Left ventricle myocardium inferior (tissue), 1 donor: ENCODE measurements around the gene UBL3. TPM values are rescaled to one million over a fixed set of nuclear protein-coding genes. Genes with fewer than 3 reads are reported as not detected.

ENCODE experiments used
- DNase-seq: peaks from one replicate; pipeline ENCODE4 v3.0.0-alpha.2; 2020
- H3K27ac ChIP-seq: fragments of 200-600 bp; replicated peaks from 2 replicates; pipeline ENCODE4 v1.8.0; 2021
- H3K27me3 ChIP-seq: fragments of 200-600 bp; 2 replicates; pipeline ENCODE4 v1.8.0; 2021; ENCODE audit warnings: low read depth
- H3K36me3 ChIP-seq: fragments of 200-600 bp; 2 replicates; pipeline ENCODE4 v1.8.0; 2021
- H3K4me1 ChIP-seq: fragments of 200-600 bp; 2 replicates; pipeline ENCODE4 v1.8.0; 2021
- H3K4me3 ChIP-seq: fragments of 200-600 bp; 2 replicates; pipeline ENCODE4 v1.8.0; 2021; ENCODE audit warnings: mild to moderate bottlenecking, moderate library complexity
- H3K9me3 ChIP-seq: fragments of 200-600 bp; replicated peaks from 2 replicates; pipeline ENCODE4 v1.8.0; 2021
- CTCF ChIP-seq: fragments of 200-600 bp; IDR thresholded peaks from 2 replicates; pipeline ENCODE4 v1.8.0; 2021; ENCODE audit warnings: antibody characterized with exemption, mild to moderate bottlenecking, borderline replicate concordance
- intact Hi-C: fragments of 100-400 bp; cut with micrococcal nuclease; formaldehyde crosslinking; loops from one replicate; pipeline ENCODE4 v1.11.0; 2022
- total RNA-seq: library from RNA; stranded (reverse); fragmentation: NEBNext Ultra II Directional; extraction: Animal tissue kit (Norgen Biotek cat#: 25700); gene quantifications from one replicate; pipeline ENCODE4 v1.2.1, GENCODE V29; 2021
- donor health status: DM: no; HTN: yes; CAD: no; lungs with severe emphysema.

The UBL3 gene
- total RNA-seq, 1 donor from 2014 or later = 25.2 TPM

GRCh38 chr13:29733147-29733611, 117.2 kb downstream of the UBL3 start:
- Histone ChIP-seq H3K36me3 (no peaks in the 10 kb centered on the region), H3K9me3 (no peaks in the 10 kb centered on the region)
- intact Hi-C loops = no loop called here

DNA sequence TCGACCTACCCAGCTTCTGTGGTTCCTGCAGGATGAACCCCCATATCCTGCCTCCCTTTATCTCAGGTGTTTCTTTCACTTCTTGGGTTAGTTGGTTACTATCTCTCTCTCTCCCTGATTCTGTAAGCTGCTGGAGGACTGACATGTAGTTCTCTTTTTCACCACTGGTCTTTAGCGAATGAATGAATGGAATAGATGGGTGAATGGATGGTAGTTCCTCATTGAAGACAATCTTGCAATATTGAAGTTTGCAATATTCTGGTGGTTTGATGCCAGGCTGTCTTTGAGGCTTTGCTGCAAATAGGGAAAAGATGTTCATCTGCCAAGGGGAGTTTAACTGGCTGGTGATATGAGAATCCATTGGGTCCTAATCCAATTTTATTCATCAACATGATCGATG, 120.2 kb downstream of the UBL3 start:
- Histone ChIP-seq H3K9me3 (peaks cover 9% of the 10 kb centered on the region), H3K27me3 (peaks cover 66% of the 10 kb centered on the region), H3K36me3 (no peaks in the 10 kb centered on the region), H3K4me3 (no peak overlapping the region), H3K27ac (no peak overlapping the region), H3K4me1 (no peaks in the 10 kb centered on the region)
- intact Hi-C loops = no loop called here
- no peak for DNase-seq
- no peak for TF ChIP-seq CTCF

More at GRCh38 chr13:29733147-29733611, 117.2 kb downstream of the UBL3 start:
- no peak overlapping the region for H3K4me3 ChIP-seq
- no peak for TF ChIP-seq CTCF
- H3K27me3 ChIP-seq = peaks cover 75% of the 10 kb centered on the region
- no peak for DNase-seq
- no peaks in the 10 kb centered on the region for H3K4me1 ChIP-seq
- H3K27ac ChIP-seq = no peak overlapping the region

GRCh38 chr13:29722415-29722814, 128.0 kb downstream of the UBL3 start:
- H3K4me1 ChIP-seq = no peaks in the 10 kb centered on the region
- H3K36me3 ChIP-seq = no peaks in the 10 kb centered on the region
- no peak overlapping the region for H3K27ac ChIP-seq
- DNase-seq = no peak
- no peak overlapping the region for H3K4me3 ChIP-seq
- peaks cover 9% of the 10 kb centered on the region for H3K9me3 ChIP-seq
- TF ChIP-seq CTCF = no peak
- H3K27me3 ChIP-seq = no peaks in the 10 kb centered on the region
- intact Hi-C loops = no loop called here

DNA sequence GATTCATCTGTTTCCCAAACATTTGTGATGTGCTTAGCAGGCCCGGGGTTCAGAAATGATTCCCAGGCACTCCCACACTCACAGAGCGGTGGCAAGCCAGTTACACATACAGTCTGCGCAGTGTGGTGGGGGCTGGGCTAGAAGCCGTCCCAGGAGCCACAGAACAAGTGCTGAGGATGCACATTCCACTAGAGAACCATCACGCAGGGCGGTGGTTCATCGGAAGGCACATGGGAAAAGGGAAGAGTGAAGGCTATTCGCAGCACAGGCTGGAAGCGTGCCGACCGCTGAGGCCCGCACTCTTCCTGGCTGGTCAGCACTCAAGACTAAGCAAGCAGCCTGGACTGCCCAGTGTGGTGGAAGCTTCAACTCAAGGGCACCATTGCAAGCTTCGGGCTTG, 128.7 kb downstream of the UBL3 start:
- no peak for DNase-seq
- Histone ChIP-seq H3K9me3 (peaks cover 9% of the 10 kb centered on the region), H3K27ac (no peak overlapping the region), H3K27me3 (no peaks in the 10 kb centered on the region), H3K36me3 (no peaks in the 10 kb centered on the region), H3K4me1 (no peaks in the 10 kb centered on the region), H3K4me3 (no peak overlapping the region)
- intact Hi-C loops = no loop called here
- TF ChIP-seq CTCF = no peak

DNA sequence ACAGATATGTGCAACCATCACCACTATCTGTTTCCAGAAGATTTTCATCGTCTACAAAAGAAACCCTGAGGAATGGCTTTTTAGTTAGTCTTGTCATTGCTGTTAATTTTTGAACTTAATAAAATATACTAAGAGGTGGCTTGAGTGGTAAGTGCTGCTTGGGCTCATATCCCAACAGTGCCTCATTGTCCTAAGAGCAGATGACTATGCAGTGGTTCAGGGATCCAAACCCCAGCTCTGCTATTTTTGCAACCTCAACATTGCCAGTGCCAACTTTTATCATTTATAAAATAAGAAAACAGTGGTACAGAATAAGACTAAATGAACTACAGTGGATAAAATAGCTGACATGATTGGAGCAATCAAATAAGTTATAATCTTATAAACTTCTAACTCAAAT, 131.7 kb downstream of the UBL3 start:
- intact Hi-C loops = no loop called here
- TF ChIP-seq CTCF = no peak
- H3K27ac ChIP-seq = no peak overlapping the region
- H3K4me3 ChIP-seq = no peak overlapping the region
- H3K36me3 ChIP-seq = no peaks in the 10 kb centered on the region
- peaks cover 11% of the 10 kb centered on the region for H3K9me3 ChIP-seq
- H3K27me3 ChIP-seq = peaks cover 13% of the 10 kb centered on the region
- no peak for DNase-seq
- H3K4me1 ChIP-seq = no peaks in the 10 kb centered on the region

GRCh38 chr13:29716493-29716892, 133.9 kb downstream of the UBL3 start:
- no peak for TF ChIP-seq CTCF
- intact Hi-C loops = no loop called here
- H3K9me3 ChIP-seq = peaks cover 17% of the 10 kb centered on the region

More at GRCh38 chr13:29716493-29716892, 133.9 kb downstream of the UBL3 start:
- Histone ChIP-seq H3K4me3 (no peak overlapping the region), H3K36me3 (no peaks in the 10 kb centered on the region), H3K27me3 (peaks cover 29% of the 10 kb centered on the region), H3K27ac (no peak overlapping the region), H3K4me1 (no peaks in the 10 kb centered on the region)
- DNase-seq = no peak
